IMR-90 (cell line): ENCODE measurements around the gene PPP2R5E. TPM values are rescaled to one million over a fixed set of nuclear protein-coding genes. Genes with fewer than 3 reads are reported as not detected.

ENCODE experiments used
- ATAC-seq: fragments of 200-7000 bp; cut with Tn5 transposase; 2 replicates; pipeline ENCODE4 v1.9.1; 2020; ENCODE audit warnings: low read depth, mild to moderate bottlenecking, moderate library complexity
- BruUV-seq: library from RNA; stranded (reverse); fragments of 400-500 nt; replicated peaks from 2 replicates; lab custom pipeline; 2021; lab: Mats Ljungman, UMichigan
- CTCF ChIA-PET: fragments of 300-600 bp; formaldehyde crosslinking; extraction: SDS; loops from one replicate; lab custom pipeline; 2021; ENCODE audit warnings: antibody characterized with exemption; lab: Yijun Ruan, JAX
- POLR2A ChIA-PET: fragments of 300-600 bp; sonication (Branson Sonifier 250); formaldehyde crosslinking; loops from one replicate; lab custom pipeline; 2022; ENCODE audit warnings: antibody characterized with exemption; ENCODE audit not compliant: unreplicated experiment; lab: Charles Lee
- DNase-seq: peaks from one replicate; pipeline ENCODE4 v3.0.0; 2013
- H2AFZ ChIP-seq: replicated peaks from 2 replicates; pipeline ENCODE3; 2013; ENCODE audit warnings: low read length, mild to moderate bottlenecking; ENCODE audit not compliant: poor library complexity
- H2AK5ac ChIP-seq: 2 replicates; pipeline ENCODE4 v1.6.1; 2013; ENCODE audit warnings: low read depth, low read length, inconsistent platforms
- H2AK9ac ChIP-seq: replicated peaks from 2 replicates; pipeline ENCODE3; 2013; ENCODE audit warnings: mild to moderate bottlenecking, low read depth, low read length, moderate library complexity; ENCODE audit not compliant: poor library complexity
- H2BK120ac ChIP-seq: 2 replicates; pipeline ENCODE4 v1.6.1; 2013; ENCODE audit warnings: low read depth, low read length, inconsistent platforms
- H2BK15ac ChIP-seq: 3 replicates; pipeline ENCODE4 v1.6.1; 2013; ENCODE audit warnings: low read depth, low read length, inconsistent platforms
- H2BK20ac ChIP-seq: 2 replicates; pipeline ENCODE4 v1.6.1; 2013; ENCODE audit warnings: low read depth, mild to moderate bottlenecking, inconsistent platforms, low read length, moderate library complexity
- H2BK5ac ChIP-seq: 2 replicates; pipeline ENCODE4 v1.6.1; 2013; ENCODE audit warnings: mild to moderate bottlenecking, low read depth, low read length, inconsistent platforms; ENCODE audit not compliant: poor library complexity, severe bottlenecking
- H3K14ac ChIP-seq: replicated peaks from 2 replicates; pipeline ENCODE4 v1.6.1; 2013; ENCODE audit warnings: low read depth, low read length, inconsistent platforms
- H3K18ac ChIP-seq: 2 replicates; pipeline ENCODE4 v1.6.1; 2013; ENCODE audit warnings: low read depth, low read length, control low read depth
- H3K23ac ChIP-seq: 2 replicates; pipeline ENCODE4 v1.6.1; 2013; ENCODE audit warnings: low read depth, low read length, inconsistent platforms
- H3K27ac ChIP-seq: 2 replicates; pipeline ENCODE4 v1.5.1; 2013; ENCODE audit warnings: mild to moderate bottlenecking, control low read depth, low read length; ENCODE audit not compliant: insufficient read depth
- H3K27me3 ChIP-seq: 2 replicates; pipeline ENCODE4 v1.6.1; 2013; ENCODE audit warnings: low read length; ENCODE audit not compliant: control insufficient read depth, insufficient read depth
- H3K36me3 ChIP-seq: 2 replicates; pipeline ENCODE4 v1.6.1; 2013; ENCODE audit warnings: low read length, mixed read lengths; ENCODE audit not compliant: control insufficient read depth, insufficient read depth
- H3K4ac ChIP-seq: 2 replicates; pipeline ENCODE4 v1.6.1; 2013; ENCODE audit warnings: low read depth, low read length, inconsistent platforms
- H3K4me1 ChIP-seq: 2 replicates; pipeline ENCODE4 v1.6.1; 2013; ENCODE audit warnings: low read length, mixed read lengths; ENCODE audit not compliant: control insufficient read depth, insufficient read depth
- H3K4me2 ChIP-seq: 2 replicates; pipeline ENCODE4 v1.6.1; 2013; ENCODE audit warnings: low read depth, mild to moderate bottlenecking, control low read depth, low read length, moderate library complexity
- H3K4me3 ChIP-seq: 2 replicates; pipeline ENCODE4 v1.5.1; 2013; ENCODE audit warnings: low read depth, mild to moderate bottlenecking, control low read depth, low read length, moderate library complexity; ENCODE audit not compliant: insufficient read depth
- H3K56ac ChIP-seq: 2 replicates; pipeline ENCODE4 v1.6.1; 2013; ENCODE audit warnings: low read length, inconsistent platforms; ENCODE audit not compliant: insufficient read depth; ENCODE audit errors: extremely low read depth
- H3K79me1 ChIP-seq, 2 experiments: 2 replicates each; pipeline ENCODE4 v1.6.1; 2013; ENCODE audit warnings: low read length in 2 of 2, inconsistent platforms in 1 of 2, low read depth in 1 of 2
- H3K9ac ChIP-seq: 2 replicates; pipeline ENCODE4 v1.6.1; 2013; ENCODE audit warnings: low read depth, low read length, control low read depth
- H3K9me1 ChIP-seq: 2 replicates; pipeline ENCODE4 v1.6.1; 2013; ENCODE audit warnings: low read length, inconsistent platforms; ENCODE audit not compliant: insufficient read depth
- H3K9me3 ChIP-seq: 2 replicates; pipeline ENCODE4 v1.6.1; 2013; ENCODE audit warnings: low read length; ENCODE audit not compliant: control insufficient read depth, insufficient read depth
- H4K20me1 ChIP-seq: 2 replicates; pipeline ENCODE4 v1.6.1; 2013; ENCODE audit warnings: low read length, inconsistent platforms; ENCODE audit not compliant: insufficient read depth
- H4K5ac ChIP-seq: 2 replicates; pipeline ENCODE4 v1.6.1; 2013; ENCODE audit warnings: mild to moderate bottlenecking, low read depth, low read length, control low read depth
- H4K8ac ChIP-seq, 2 experiments: 2 replicates each; pipeline ENCODE4 v1.6.1; 2013; ENCODE audit warnings: low read depth in 2 of 2, low read length in 2 of 2, control low read depth in 1 of 2, inconsistent platforms in 1 of 2
- H4K91ac ChIP-seq: 2 replicates; pipeline ENCODE4 v1.6.1; 2013; ENCODE audit warnings: low read depth, low read length, inconsistent platforms; ENCODE audit not compliant: insufficient read depth
- BHLHE40 ChIP-seq: fragments of 150-350 bp; IDR thresholded peaks from 2 replicates; pipeline ENCODE4 v1.6.1; 2016; ENCODE audit warnings: mild to moderate bottlenecking, low read depth, low read length
- CEBPB ChIP-seq: IDR thresholded peaks from 2 replicates; pipeline ENCODE4 v1.6.1; 2012; ENCODE audit warnings: low read depth, low read length, improper control_type of control experiment
- CHD1 ChIP-seq: IDR thresholded peaks from 2 replicates; pipeline ENCODE4 v1.6.1; 2012; ENCODE audit warnings: low read depth, low read length, improper control_type of control experiment
- FOS ChIP-seq: fragments of 150-350 bp; IDR thresholded peaks from 2 replicates; pipeline ENCODE4 v1.6.1; 2016; ENCODE audit warnings: low read depth, low read length
- MAFK ChIP-seq: IDR thresholded peaks from 2 replicates; pipeline ENCODE4 v1.6.1; 2012; ENCODE audit warnings: low read depth, low read length, improper control_type of control experiment
- MAZ ChIP-seq: IDR thresholded peaks from 2 replicates; pipeline ENCODE4 v1.6.1; 2012; ENCODE audit warnings: low read depth, mild to moderate bottlenecking, low read length, improper control_type of control experiment, moderate library complexity, borderline replicate concordance
- MXI1 ChIP-seq: IDR thresholded peaks from 2 replicates; pipeline ENCODE4 v1.6.1; 2012; ENCODE audit warnings: low read depth, mild to moderate bottlenecking, low read length, moderate library complexity, borderline replicate concordance
- NFE2L2 ChIP-seq: fragments of 150-350 bp; IDR thresholded peaks from 2 replicates; pipeline ENCODE4 v1.6.1; 2016; ENCODE audit warnings: low read depth, mild to moderate bottlenecking, low read length
- POLR2A ChIP-seq: IDR thresholded peaks from 2 replicates; pipeline ENCODE4 v1.6.1; 2012; ENCODE audit warnings: mild to moderate bottlenecking, low read depth, low read length
- RAD21 ChIP-seq: IDR thresholded peaks from 2 replicates; pipeline ENCODE4 v1.6.1; 2012; ENCODE audit warnings: low read length, improper control_type of control experiment
- RCOR1 ChIP-seq: IDR thresholded peaks from 2 replicates; pipeline ENCODE4 v1.6.1; 2012; ENCODE audit warnings: mild to moderate bottlenecking, low read length, improper control_type of control experiment; ENCODE audit not compliant: insufficient replicate concordance
- RFX5 ChIP-seq: IDR thresholded peaks from 2 replicates; pipeline ENCODE4 v1.8.0; 2012; ENCODE audit warnings: low read depth, mild to moderate bottlenecking, low read length, moderate library complexity
- SMC3 ChIP-seq: fragments of 150-350 bp; IDR thresholded peaks from 2 replicates; pipeline ENCODE4 v1.6.1; 2016; ENCODE audit warnings: low read depth, mild to moderate bottlenecking, antibody characterized with exemption, low read length, moderate library complexity
- WGBS, 2 experiments: methylation state at CpG; one replicate each; pipeline versions ENCODE4 v1.1.5 to v1.1.7; 2013; ENCODE audit warnings: missing lambda C conversion rate in 2 of 2; ENCODE audit not compliant: insufficient read length in 1 of 2; ENCODE audit errors: extremely low coverage in 2 of 2; 5-methylcytosine and 5-hydroxymethylcytosine counted together
- dilution Hi-C: fragments of 300-500 bp; cut with HindIII; formaldehyde crosslinking; loops from one replicate; pipeline ENCODE4 v1.14.3; 2018; ENCODE audit warnings: low sequenced_read_pairs; ENCODE audit not compliant: unreplicated experiment
- in situ Hi-C: fragments of 300-500 bp; cut with MboI; formaldehyde crosslinking; loops from 3 replicates; pipeline ENCODE4 v1.14.3; 2019; ENCODE audit warnings: low sequenced_read_pairs, inconsistent platforms, mixed read lengths
- intact Hi-C: fragments of 100-400 bp; cut with micrococcal nuclease; formaldehyde crosslinking; loops from 2 replicates; pipeline ENCODE4 v1.10.0; 2022
- polyA plus RNA-seq, 3 experiments: library from polyadenylated mRNA; depleted of rRNA; stranded (reverse); fragments of >200 nt; gene quantifications; 2 replicates each; pipeline ENCODE4 v1.2.3, GENCODE V29; 2012; ENCODE audit warnings: low replicate concordance in 1 of 3
- total RNA-seq: library from RNA; depleted of rRNA; stranded (reverse); fragments of >200 nt; gene quantifications from 2 replicates; pipeline ENCODE4 v1.2.3, GENCODE V29; 2012
- TF ChIP-seq, protein P1 (sequence below): fragments of 150-350 bp; IDR thresholded peaks from 2 replicates; pipeline ENCODE4 v1.6.1; 2017; ENCODE audit warnings: mild to moderate bottlenecking, antibody characterized with exemption, low read length, low read depth
- TF ChIP-seq, protein P2 (sequence below): fragments of 150-350 bp; IDR thresholded peaks from 2 replicates; pipeline ENCODE4 v1.6.1; 2016; ENCODE audit warnings: low read depth, mild to moderate bottlenecking, low read length, moderate library complexity, borderline replicate concordance
- TF ChIP-seq, protein P3 (sequence below): conservative IDR thresholded peaks from 2 replicates; pipeline ENCODE4 v1.5.1; 2012; ENCODE audit warnings: mild to moderate bottlenecking, low read depth, low read length, improper control_type of control experiment

Gene PPP2R5E
- total and polyA plus RNA-seq, 2 of the 4 experiments (the other 2 are of a cell fraction): 9.7 to 12.2 TPM

DNA sequence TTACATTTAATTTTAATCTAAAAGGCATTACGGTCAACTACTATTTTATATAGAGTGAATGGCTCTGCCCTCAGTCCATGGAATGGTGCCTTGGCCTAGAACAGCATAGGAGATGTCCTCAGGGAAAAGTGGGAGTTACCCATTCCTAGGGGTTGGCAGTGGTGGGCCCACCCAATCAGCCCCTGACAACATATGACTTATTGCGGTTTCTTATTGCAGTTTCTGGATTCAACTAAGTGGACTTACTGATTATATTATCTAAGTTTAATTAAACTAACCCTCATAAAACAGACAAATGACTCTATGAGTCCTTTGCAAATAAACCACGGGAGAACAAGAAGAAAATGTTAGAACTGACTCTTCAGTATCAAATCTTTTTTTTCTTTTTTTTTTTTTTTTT is 2.3 kb upstream of the PPP2R5E start:
- H3K14ac ChIP-seq: no peak overlapping the region
- no peak overlapping the region for H3K18ac ChIP-seq
- H2BK20ac ChIP-seq: no peak overlapping the region
- in situ Hi-C loops (loop anchor here (5.0 kb wide), 1 partner anchor 158 kb away; no protein-coding TSS in a partner anchor), intact Hi-C loops (loop anchor here (10.0 kb wide), 2 partner anchors 229 to 1381 kb away; no protein-coding TSS in a partner anchor), dilution Hi-C loops (no loop called here)
- no peak overlapping the region for H3K4me3 ChIP-seq
- no peak for TF ChIP-seq RFX5
- TF ChIP-seq CEBPB: no peak
- no peak for TF ChIP-seq NFE2L2
- TF ChIP-seq RCOR1: no peak
- no peak for TF ChIP-seq MAZ
- no peak for TF ChIP-seq POLR2A
- TF ChIP-seq MAFK: no peak
- TF ChIP-seq BHLHE40: no peak
- TF ChIP-seq SMC3: no peak
- no peak for TF ChIP-seq MXI1
- no peak for TF ChIP-seq FOS
- TF ChIP-seq, protein P1, sequence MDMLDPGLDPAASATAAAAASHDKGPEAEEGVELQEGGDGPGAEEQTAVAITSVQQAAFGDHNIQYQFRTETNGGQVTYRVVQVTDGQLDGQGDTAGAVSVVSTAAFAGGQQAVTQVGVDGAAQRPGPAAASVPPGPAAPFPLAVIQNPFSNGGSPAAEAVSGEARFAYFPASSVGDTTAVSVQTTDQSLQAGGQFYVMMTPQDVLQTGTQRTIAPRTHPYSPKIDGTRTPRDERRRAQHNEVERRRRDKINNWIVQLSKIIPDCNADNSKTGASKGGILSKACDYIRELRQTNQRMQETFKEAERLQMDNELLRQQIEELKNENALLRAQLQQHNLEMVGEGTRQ: no peak
- TF ChIP-seq, protein P2, sequence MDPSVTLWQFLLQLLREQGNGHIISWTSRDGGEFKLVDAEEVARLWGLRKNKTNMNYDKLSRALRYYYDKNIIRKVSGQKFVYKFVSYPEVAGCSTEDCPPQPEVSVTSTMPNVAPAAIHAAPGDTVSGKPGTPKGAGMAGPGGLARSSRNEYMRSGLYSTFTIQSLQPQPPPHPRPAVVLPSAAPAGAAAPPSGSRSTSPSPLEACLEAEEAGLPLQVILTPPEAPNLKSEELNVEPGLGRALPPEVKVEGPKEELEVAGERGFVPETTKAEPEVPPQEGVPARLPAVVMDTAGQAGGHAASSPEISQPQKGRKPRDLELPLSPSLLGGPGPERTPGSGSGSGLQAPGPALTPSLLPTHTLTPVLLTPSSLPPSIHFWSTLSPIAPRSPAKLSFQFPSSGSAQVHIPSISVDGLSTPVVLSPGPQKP: no peak
- TF ChIP-seq RAD21: no peak
- TF ChIP-seq, protein P3, sequence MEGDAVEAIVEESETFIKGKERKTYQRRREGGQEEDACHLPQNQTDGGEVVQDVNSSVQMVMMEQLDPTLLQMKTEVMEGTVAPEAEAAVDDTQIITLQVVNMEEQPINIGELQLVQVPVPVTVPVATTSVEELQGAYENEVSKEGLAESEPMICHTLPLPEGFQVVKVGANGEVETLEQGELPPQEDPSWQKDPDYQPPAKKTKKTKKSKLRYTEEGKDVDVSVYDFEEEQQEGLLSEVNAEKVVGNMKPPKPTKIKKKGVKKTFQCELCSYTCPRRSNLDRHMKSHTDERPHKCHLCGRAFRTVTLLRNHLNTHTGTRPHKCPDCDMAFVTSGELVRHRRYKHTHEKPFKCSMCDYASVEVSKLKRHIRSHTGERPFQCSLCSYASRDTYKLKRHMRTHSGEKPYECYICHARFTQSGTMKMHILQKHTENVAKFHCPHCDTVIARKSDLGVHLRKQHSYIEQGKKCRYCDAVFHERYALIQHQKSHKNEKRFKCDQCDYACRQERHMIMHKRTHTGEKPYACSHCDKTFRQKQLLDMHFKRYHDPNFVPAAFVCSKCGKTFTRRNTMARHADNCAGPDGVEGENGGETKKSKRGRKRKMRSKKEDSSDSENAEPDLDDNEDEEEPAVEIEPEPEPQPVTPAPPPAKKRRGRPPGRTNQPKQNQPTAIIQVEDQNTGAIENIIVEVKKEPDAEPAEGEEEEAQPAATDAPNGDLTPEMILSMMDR: no peak
- no peak for TF ChIP-seq CHD1
- H2AK5ac ChIP-seq: no peak overlapping the region
- ChIA-PET CTCF (no interaction called here), POLR2A (no interaction called here)
- H3K79me1 ChIP-seq: peaks cover 0 to 17% of the 10 kb centered on the region in 2 experiments; a peak in 2 of 4 replicates
- no peaks in the 10 kb centered on the region for H3K27me3 ChIP-seq
- H3K9me1 ChIP-seq: no peaks in the 10 kb centered on the region
- no peaks in the 10 kb centered on the region for H3K36me3 ChIP-seq
- no peak overlapping the region for H4K91ac ChIP-seq
- WGBS, 2 experiments: no CpG with 5 or more reads among the region's 3 CpGs
- H4K5ac ChIP-seq: no peak overlapping the region
- H2AK9ac ChIP-seq: no peak overlapping the region
- no peak overlapping the region for H3K23ac ChIP-seq
- no peak overlapping the region for H3K27ac ChIP-seq
- H2BK120ac ChIP-seq: no peak overlapping the region
- no peak overlapping the region for H2BK5ac ChIP-seq
- ATAC-seq (no peak), DNase-seq (no peak)
- H3K56ac ChIP-seq: no peak overlapping the region
- no peak overlapping the region for H2BK15ac ChIP-seq
- H3K4me1 ChIP-seq: no peaks in the 10 kb centered on the region
- BruUV-seq: no TSS peak
- no peak overlapping the region for H3K4me2 ChIP-seq
- H2AFZ ChIP-seq: no peak overlapping the region
- peaks cover 15% of the 10 kb centered on the region for H4K20me1 ChIP-seq
- no peak overlapping the region for H4K8ac ChIP-seq
- no peak overlapping the region for H3K4ac ChIP-seq
- no peak overlapping the region for H3K9ac ChIP-seq
- H3K9me3 ChIP-seq: no peaks in the 10 kb centered on the region
